CD4-positive, alpha-beta T cell (primary cell): Measurements from ENCODE around the gene THTPA. TPM values are rescaled to one million over a fixed set of nuclear protein-coding genes. Genes with fewer than 3 reads are reported as not detected.

Experiments used
- ATAC-seq: fragments of 200-7000 bp; cut with Tn5 transposase; one replicate; pipeline ENCODE4 v1.10.0; 2022; ENCODE audit warnings: mild to moderate bottlenecking; ENCODE audit not compliant: poor library complexity
- CTCF ChIA-PET: fragments of 350-600 bp; sonication (Branson Sonifier 250); formaldehyde crosslinking; loops from one replicate; lab custom pipeline; 2021; ENCODE audit warnings: antibody characterized with exemption, inconsistent platforms; lab: Charles Lee
- POLR2A ChIA-PET: fragments of 350-600 bp; sonication (Branson Sonifier 250); formaldehyde crosslinking; loops from one replicate; lab custom pipeline; 2021; ENCODE audit warnings: antibody characterized with exemption, inconsistent platforms; lab: Charles Lee
- DNase-seq, 14 experiments: peaks; one replicate each; pipeline ENCODE4 v3.0.0-alpha.2; 2013 to 2020; ENCODE audit warnings: mixed read lengths in 2 of 14
- H3K27ac ChIP-seq, 2 donors: one replicate each; pipeline versions ENCODE4 v1.5.1 to v1.7.0; 2013; ENCODE audit warnings: low read length in 2 of 2, low read depth in 1 of 2, mild to moderate bottlenecking in 1 of 2
- H3K27me3 ChIP-seq, 2 experiments: 1 replicate in 1 of 2; 2 replicates in 1 of 2; pipeline versions ENCODE4 v1.6.1 to v1.7.0; 2013; ENCODE audit warnings: low read length in 2 of 2, control low read depth in 1 of 2, mild to moderate bottlenecking in 1 of 2, moderate library complexity in 1 of 2; ENCODE audit not compliant: insufficient read depth in 2 of 2, control insufficient read depth in 1 of 2
- H3K36me3 ChIP-seq: one replicate; pipeline ENCODE4 v1.6.1; 2013; ENCODE audit warnings: low read length, control low read depth; ENCODE audit not compliant: insufficient read depth
- H3K4me1 ChIP-seq: one replicate; pipeline ENCODE4 v1.6.1; 2013; ENCODE audit warnings: low read length, control low read depth; ENCODE audit not compliant: insufficient read depth
- H3K4me3 ChIP-seq: one replicate; pipeline ENCODE4 v1.5.1; 2013; ENCODE audit warnings: mild to moderate bottlenecking, low read length, moderate library complexity
- H3K9me3 ChIP-seq, 2 experiments: 1 replicate in 1 of 2; 2 replicates in 1 of 2; pipeline versions ENCODE4 v1.6.1 to v1.7.0; 2013; ENCODE audit warnings: low read length in 2 of 2, mild to moderate bottlenecking in 2 of 2, control low read depth in 1 of 2, moderate library complexity in 1 of 2; ENCODE audit not compliant: control insufficient read depth in 1 of 2, insufficient read depth in 1 of 2
- H3K27ac Mint-ChIP-seq: one replicate; pipeline ENCODE4 v1.8.0; 2020; ENCODE audit warnings: mixed read lengths
- H3K27me3 Mint-ChIP-seq: one replicate; pipeline ENCODE4 v1.8.0; 2021; ENCODE audit warnings: mixed read lengths
- H3K36me3 Mint-ChIP-seq: one replicate; pipeline ENCODE4 v1.8.0; 2021; ENCODE audit warnings: low read depth, mixed read lengths
- H3K4me1 Mint-ChIP-seq: one replicate; pipeline ENCODE4 v1.8.0; 2021; ENCODE audit warnings: low read depth, mixed read lengths
- H3K4me3 Mint-ChIP-seq: one replicate; pipeline ENCODE4 v1.8.0; 2020; ENCODE audit warnings: mild to moderate bottlenecking, mixed read lengths
- H3K9me3 Mint-ChIP-seq: one replicate; pipeline ENCODE4 v1.8.0; 2020; ENCODE audit warnings: mixed read lengths
- intact Hi-C, 2 experiments: fragments of 100-400 bp; cut with DNase I in 1 of 2; cut with micrococcal nuclease in 1 of 2; formaldehyde crosslinking; loops; one replicate each; pipeline versions ENCODE4 v1.15.1 to v1.9.0; 2023 to 2025; cut with DNase I, micrococcal nuclease
- total RNA-seq, 174 experiments: library from RNA in 2 of 174; stranded (reverse) in 2 of 174; gene quantifications; one replicate each; pipeline ENCODE4 v1.2.3 and lab custom pipeline; 2021 to 2026
- TF ChIP-seq, protein P1 (sequence below): fragments of 200-600 bp; IDR thresholded peaks from one replicate; pipeline ENCODE4 v1.8.0; 2022; ENCODE audit warnings: antibody characterized with exemption, mild to moderate bottlenecking

The THTPA gene
- total RNA-seq, 2 experiments from 2014 or later: 13.0 to 13.4 TPM

DNA sequence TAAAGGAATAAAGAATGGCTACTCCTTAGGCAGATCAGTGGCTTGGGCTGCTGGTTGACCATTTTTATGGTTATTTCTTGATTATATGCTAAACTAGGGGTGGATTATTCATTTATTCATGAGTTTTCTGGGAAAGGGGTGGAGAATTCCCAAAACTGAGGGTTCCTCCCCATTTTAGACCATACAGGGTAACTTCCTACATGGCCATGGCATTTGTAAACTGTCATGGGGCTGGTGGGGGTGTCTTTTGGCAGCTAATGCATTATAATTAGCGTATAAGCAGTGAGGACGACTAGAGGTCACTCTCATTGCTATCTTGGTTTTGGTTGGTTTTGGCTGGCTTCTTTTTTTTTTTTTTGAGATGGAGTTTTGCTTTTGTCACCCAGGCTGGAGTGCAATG, 48.1 kb downstream of the THTPA start:
- peaks cover 11% of the 10 kb centered on the region for H3K9me3 Mint-ChIP-seq

DNA sequence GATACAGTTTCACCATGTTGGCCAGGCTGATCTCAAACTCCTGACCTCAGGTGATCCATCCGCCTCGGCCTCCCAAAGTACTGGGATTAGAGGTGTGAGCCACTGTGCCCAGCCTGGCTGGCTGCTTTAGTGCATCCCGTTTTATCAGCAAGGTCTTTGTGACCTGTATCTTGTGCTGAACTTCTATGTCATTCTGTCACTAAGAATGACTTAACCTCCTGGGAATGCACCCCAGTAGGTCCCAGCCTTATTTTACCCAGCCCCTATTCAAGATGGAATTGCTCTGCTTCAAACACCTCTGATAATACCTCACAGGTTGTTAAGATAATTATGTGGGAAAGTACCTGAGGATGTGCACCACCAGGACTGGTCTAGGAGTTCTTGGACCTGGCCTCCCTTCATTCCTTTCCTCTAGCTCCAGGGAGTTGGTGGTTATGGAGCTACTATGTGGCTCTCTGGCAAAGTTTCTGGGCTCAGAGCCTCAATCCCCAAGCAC, 48.7 kb downstream of the THTPA start:
- ChIA-PET POLR2A (no interaction called here), CTCF (interaction anchor here (0.5 kb wide), 1 partner anchor 426 kb away, joined by 3 read pairs; no protein-coding TSS in a partner anchor)
- no peak overlapping the region for H3K27ac Mint-ChIP-seq
- intact Hi-C loops: no loop called here
- Histone ChIP-seq H3K4me1 (peaks cover 7% of the 10 kb centered on the region), H3K27ac (no peak overlapping the region), H3K27me3 (no peaks in the 10 kb centered on the region), H3K9me3 (no peaks in the 10 kb centered on the region), H3K4me3 (no peak overlapping the region), H3K36me3 (no peaks in the 10 kb centered on the region)
- no peak overlapping the region for H3K4me3 Mint-ChIP-seq
- TF ChIP-seq, protein P1, sequence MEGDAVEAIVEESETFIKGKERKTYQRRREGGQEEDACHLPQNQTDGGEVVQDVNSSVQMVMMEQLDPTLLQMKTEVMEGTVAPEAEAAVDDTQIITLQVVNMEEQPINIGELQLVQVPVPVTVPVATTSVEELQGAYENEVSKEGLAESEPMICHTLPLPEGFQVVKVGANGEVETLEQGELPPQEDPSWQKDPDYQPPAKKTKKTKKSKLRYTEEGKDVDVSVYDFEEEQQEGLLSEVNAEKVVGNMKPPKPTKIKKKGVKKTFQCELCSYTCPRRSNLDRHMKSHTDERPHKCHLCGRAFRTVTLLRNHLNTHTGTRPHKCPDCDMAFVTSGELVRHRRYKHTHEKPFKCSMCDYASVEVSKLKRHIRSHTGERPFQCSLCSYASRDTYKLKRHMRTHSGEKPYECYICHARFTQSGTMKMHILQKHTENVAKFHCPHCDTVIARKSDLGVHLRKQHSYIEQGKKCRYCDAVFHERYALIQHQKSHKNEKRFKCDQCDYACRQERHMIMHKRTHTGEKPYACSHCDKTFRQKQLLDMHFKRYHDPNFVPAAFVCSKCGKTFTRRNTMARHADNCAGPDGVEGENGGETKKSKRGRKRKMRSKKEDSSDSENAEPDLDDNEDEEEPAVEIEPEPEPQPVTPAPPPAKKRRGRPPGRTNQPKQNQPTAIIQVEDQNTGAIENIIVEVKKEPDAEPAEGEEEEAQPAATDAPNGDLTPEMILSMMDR: no peak
- ATAC-seq (no peak), DNase-seq (no peak)
- no peaks in the 10 kb centered on the region for H3K36me3 Mint-ChIP-seq
- peaks cover 21% of the 10 kb centered on the region for H3K4me1 Mint-ChIP-seq
- no peaks in the 10 kb centered on the region for H3K27me3 Mint-ChIP-seq
- peaks cover 9% of the 10 kb centered on the region for H3K9me3 Mint-ChIP-seq

More for the DNA sequence above, 48.1 kb downstream of the THTPA start:
- Histone ChIP-seq H3K4me3 (no peak overlapping the region), H3K27ac (no peak overlapping the region), H3K36me3 (no peaks in the 10 kb centered on the region), H3K27me3 (no peaks in the 10 kb centered on the region), H3K9me3 (no peaks in the 10 kb centered on the region), H3K4me1 (peaks cover 1% of the 10 kb centered on the region)
- TF ChIP-seq, protein P1: no peak
- H3K4me3 Mint-ChIP-seq: no peak overlapping the region
- H3K27me3 Mint-ChIP-seq: no peaks in the 10 kb centered on the region
- peaks cover 15% of the 10 kb centered on the region for H3K4me1 Mint-ChIP-seq
- CTCF ChIA-PET: interaction anchor here (0.5 kb wide), 1 partner anchor 426 kb away, joined by 3 read pairs; no protein-coding TSS in a partner anchor
- no peaks in the 10 kb centered on the region for H3K36me3 Mint-ChIP-seq
- intact Hi-C loops: no loop called here
- POLR2A ChIA-PET: no interaction called here
- ATAC-seq (no peak), DNase-seq (no peak)
- H3K27ac Mint-ChIP-seq: no peak overlapping the region

DNA sequence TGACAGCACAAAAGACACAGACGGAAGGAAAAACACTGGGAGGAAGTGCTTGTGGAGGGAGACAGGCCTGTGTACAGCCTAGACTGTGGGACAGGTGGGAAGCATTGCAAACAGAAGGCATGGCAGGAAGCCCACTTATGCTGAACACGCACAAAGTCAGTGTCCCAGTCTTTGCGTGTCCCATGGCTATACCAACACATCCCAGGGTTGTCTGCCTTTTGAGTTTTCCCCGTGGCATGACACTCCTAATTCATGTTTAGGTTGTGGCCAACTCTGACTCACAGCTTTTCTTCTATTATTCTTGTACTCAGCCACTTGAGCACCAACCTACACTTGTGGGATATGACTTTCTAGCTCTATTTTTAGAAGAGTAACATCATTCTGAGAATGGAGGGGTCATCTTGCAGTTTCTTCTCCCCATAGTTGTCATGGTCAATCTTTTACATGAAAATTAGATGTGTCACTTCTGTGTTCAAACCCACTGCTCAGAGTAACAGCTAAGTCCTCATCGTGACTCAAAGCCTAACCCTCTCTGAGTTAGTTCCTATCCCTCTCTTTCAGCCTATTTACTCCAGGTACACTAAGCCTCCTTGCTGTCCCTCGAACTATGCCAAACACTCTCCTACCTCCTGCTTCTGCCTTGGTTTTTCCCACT, 50.0 kb downstream of the THTPA start:
- TF ChIP-seq, protein P1: no peak
- DNase-seq (no peak), ATAC-seq (no peak)
- POLR2A ChIA-PET: no interaction called here
- no peaks in the 10 kb centered on the region for H3K27me3 Mint-ChIP-seq
- intact Hi-C loops: no loop called here
- Histone ChIP-seq H3K9me3 (no peaks in the 10 kb centered on the region), H3K4me1 (peaks cover 20% of the 10 kb centered on the region), H3K36me3 (no peaks in the 10 kb centered on the region), H3K27me3 (no peaks in the 10 kb centered on the region), H3K4me3 (no peak overlapping the region), H3K27ac (no peak overlapping the region)
- H3K4me1 Mint-ChIP-seq: peaks cover 34% of the 10 kb centered on the region
- peaks cover 6% of the 10 kb centered on the region for H3K9me3 Mint-ChIP-seq
- no peak overlapping the region for H3K4me3 Mint-ChIP-seq
- H3K27ac Mint-ChIP-seq: no peak overlapping the region
- CTCF ChIA-PET: interaction anchor here (0.9 kb wide), 1 partner anchor 26 kb away, joined by 3 read pairs; no protein-coding TSS in a partner anchor
- H3K36me3 Mint-ChIP-seq: no peaks in the 10 kb centered on the region
